ENCODE results near the gene KCNJ13.
A peak's percentile ranks its signal among the peaks of the same experiment; 100 is the strongest.

The KCNJ13 gene

DNA sequence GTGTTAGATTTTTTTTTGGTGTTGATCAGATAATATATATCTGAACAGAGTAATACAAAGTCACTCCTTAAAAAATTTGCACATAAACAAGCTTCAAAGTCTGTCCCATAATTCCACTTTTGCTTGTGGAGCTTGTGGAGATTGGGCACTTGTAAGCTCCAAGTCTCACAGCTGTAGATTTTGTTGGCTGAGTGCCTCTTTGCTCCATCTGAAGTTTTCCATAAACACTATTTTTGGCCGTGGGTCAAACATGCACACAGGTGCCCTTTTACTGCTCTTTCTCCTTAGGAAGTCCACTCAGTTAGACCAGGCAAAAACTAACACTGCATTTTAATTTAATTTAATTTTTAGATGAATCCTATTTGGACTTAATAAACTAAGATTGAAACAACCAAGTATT lies 3.6 kb upstream of the KCNJ13 start:
- H3K9ac ChIP-seq (ENCODE audit: low read length): no peak overlapping the region
- no peak overlapping the region for H3K14ac ChIP-seq (ENCODE audit: low read length)
- peaks cover 0 to 3% of the 10 kb centered on the region in 2 experiments for H3K36me3 ChIP-seq (ENCODE audit: control insufficient read depth in 1 of 2, insufficient read depth in 2 of 2, low read length in 2 of 2)
- H2BK5ac ChIP-seq (ENCODE audit: low read depth, low read length, poor library complexity): no peak overlapping the region
- no peak overlapping the region for H3K4me2 ChIP-seq (ENCODE audit: low read length)
- H3K4me3 ChIP-seq (ENCODE audit: low read depth, low read length): no peak overlapping the region
- no peak for DNase-seq
- no peak overlapping the region for H4K8ac ChIP-seq (ENCODE audit: low read depth, low read length)
- H3K4ac ChIP-seq (ENCODE audit: low read depth, low read length): no peak overlapping the region
- no peaks in the 10 kb centered on the region for H3K79me1 ChIP-seq (ENCODE audit: low read length)
- no peak overlapping the region for H3K18ac ChIP-seq (ENCODE audit: low read length)
- no peaks in the 10 kb centered on the region for H3K79me2 ChIP-seq (ENCODE audit: control insufficient read depth, insufficient read depth, low read length, poor library complexity)
- no peak overlapping the region for H4K91ac ChIP-seq (ENCODE audit: low read depth, low read length)
- H3K23ac ChIP-seq (ENCODE audit: low read length): no peak overlapping the region
- no peak overlapping the region for H2AK5ac ChIP-seq (ENCODE audit: low read length)
- H3K27me3 ChIP-seq (ENCODE audit: insufficient read depth, low read length): no peaks in the 10 kb centered on the region
- no peak overlapping the region for H4K12ac ChIP-seq (ENCODE audit: low read depth, low read length)
- no peak overlapping the region for H2BK12ac ChIP-seq (ENCODE audit: low read length)
- no peak overlapping the region for H3K27ac ChIP-seq (ENCODE audit: low read depth, low read length)
- no peaks in the 10 kb centered on the region for H3K9me3 ChIP-seq (ENCODE audit: insufficient read depth, low read depth, low read length)
- H3K4me1 ChIP-seq (ENCODE audit: control insufficient read depth in 1 of 2, insufficient read depth in 2 of 2, low read length in 2 of 2): peaks cover 0 to 2% of the 10 kb centered on the region in 2 experiments
- H2AFZ ChIP-seq (ENCODE audit: insufficient read depth, low read length, poor library complexity): no peak overlapping the region
- H2BK120ac ChIP-seq (ENCODE audit: insufficient read depth, low read length, poor library complexity): no peak overlapping the region
- no CpG with 5 or more reads among the region's 1 CpG for WGBS (ENCODE audit: extremely low coverage, insufficient coverage, insufficient read length)

DNA sequence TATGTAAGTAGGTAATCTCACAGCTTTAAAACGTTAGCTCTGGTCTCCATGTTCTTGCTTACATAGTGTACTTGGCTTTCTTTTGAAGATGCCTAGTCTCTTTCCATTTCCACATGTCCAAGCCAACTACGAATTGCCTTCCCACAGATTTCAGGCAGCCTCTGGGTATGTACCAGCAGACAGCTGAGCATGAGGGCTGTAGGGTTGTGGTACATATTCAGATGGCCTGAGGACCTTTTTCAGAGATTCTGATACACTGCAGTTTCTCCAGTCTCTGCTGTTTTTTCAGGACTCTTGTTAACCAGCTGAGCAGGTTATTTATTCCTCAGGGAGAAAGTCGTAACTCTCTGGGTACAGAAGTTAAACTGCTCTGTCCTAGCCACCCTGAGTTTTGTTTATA lies 3.1 kb upstream of the KCNJ13 start:
- no peak overlapping the region for H3K4me3 ChIP-seq (ENCODE audit: low read depth, low read length)
- no peak overlapping the region for H2BK12ac ChIP-seq (ENCODE audit: low read length)

DNA sequence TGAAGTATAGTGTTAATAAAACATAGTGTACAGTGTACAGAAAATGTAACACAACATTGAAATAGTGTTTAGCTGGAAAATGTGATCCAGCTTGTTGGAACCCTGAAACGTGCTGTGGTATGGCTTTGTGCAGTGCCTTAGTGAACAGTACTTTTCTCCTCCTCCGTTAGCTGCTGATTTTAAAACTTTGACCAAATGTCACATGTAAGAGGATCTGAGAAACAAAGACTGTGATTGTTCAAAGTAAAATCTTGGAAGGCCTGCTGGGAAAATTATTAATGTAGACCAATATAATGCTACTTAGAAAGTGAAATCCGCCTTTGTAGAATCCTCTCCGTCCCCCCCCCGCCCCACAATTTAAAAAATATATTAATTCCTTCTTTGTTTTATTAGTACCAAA lies 911 bp upstream of the KCNJ13 start:
- Histone ChIP-seq H3K4me1 (ENCODE audit: control insufficient read depth in 1 of 2, insufficient read depth in 2 of 2, low read length in 2 of 2) (peaks cover 0 to 2% of the 10 kb centered on the region in 2 experiments), H2BK5ac (ENCODE audit: low read depth, low read length, poor library complexity) (no peak overlapping the region), H3K27ac (ENCODE audit: low read depth, low read length) (no peak overlapping the region), H3K27me3 (ENCODE audit: insufficient read depth, low read length) (no peaks in the 10 kb centered on the region), H3K4ac (ENCODE audit: low read depth, low read length) (no peak overlapping the region), H3K9me3 (ENCODE audit: insufficient read depth, low read depth, low read length) (no peaks in the 10 kb centered on the region), H3K14ac (ENCODE audit: low read length) (no peak overlapping the region), H3K79me1 (ENCODE audit: low read length) (no peaks in the 10 kb centered on the region), H3K79me2 (ENCODE audit: control insufficient read depth, insufficient read depth, low read length, poor library complexity) (no peaks in the 10 kb centered on the region), H3K23ac (ENCODE audit: low read length) (no peak overlapping the region), H4K8ac (ENCODE audit: low read depth, low read length) (no peak overlapping the region), H4K12ac (ENCODE audit: low read depth, low read length) (no peak overlapping the region), H4K91ac (ENCODE audit: low read depth, low read length) (no peak overlapping the region), H3K4me2 (ENCODE audit: low read length) (no peak overlapping the region), H2AK5ac (ENCODE audit: low read length) (no peak overlapping the region), H3K36me3 (ENCODE audit: control insufficient read depth in 1 of 2, insufficient read depth in 2 of 2, low read length in 2 of 2) (peaks cover 0 to 3% of the 10 kb centered on the region in 2 experiments), H2BK120ac (ENCODE audit: insufficient read depth, low read length, poor library complexity) (no peak overlapping the region), H2AFZ (ENCODE audit: insufficient read depth, low read length, poor library complexity) (no peak overlapping the region), H3K4me3 (ENCODE audit: low read depth, low read length) (no peak overlapping the region), H3K9ac (ENCODE audit: low read length) (no peak overlapping the region), H3K18ac (ENCODE audit: low read length) (no peak overlapping the region), H2BK12ac (ENCODE audit: low read length) (no peak overlapping the region)
- no peak for DNase-seq
- WGBS (ENCODE audit: extremely low coverage, insufficient coverage, insufficient read length): no CpG with 5 or more reads among the region's 5 CpGs

More for the DNA sequence above, 3.1 kb upstream of the KCNJ13 start:
- Histone ChIP-seq H3K36me3 (ENCODE audit: control insufficient read depth in 1 of 2, insufficient read depth in 2 of 2, low read length in 2 of 2) (peaks cover 0 to 3% of the 10 kb centered on the region in 2 experiments), H2BK5ac (ENCODE audit: low read depth, low read length, poor library complexity) (no peak overlapping the region), H4K12ac (ENCODE audit: low read depth, low read length) (no peak overlapping the region), H3K18ac (ENCODE audit: low read length) (no peak overlapping the region), H3K4me1 (ENCODE audit: control insufficient read depth in 1 of 2, insufficient read depth in 2 of 2, low read length in 2 of 2) (peaks cover 0 to 2% of the 10 kb centered on the region in 2 experiments), H3K23ac (ENCODE audit: low read length) (no peak overlapping the region), H3K4me2 (ENCODE audit: low read length) (no peak overlapping the region), H3K79me2 (ENCODE audit: control insufficient read depth, insufficient read depth, low read length, poor library complexity) (no peaks in the 10 kb centered on the region), H3K27me3 (ENCODE audit: insufficient read depth, low read length) (no peaks in the 10 kb centered on the region), H2BK120ac (ENCODE audit: insufficient read depth, low read length, poor library complexity) (no peak overlapping the region), H3K9ac (ENCODE audit: low read length) (no peak overlapping the region), H3K14ac (ENCODE audit: low read length) (no peak overlapping the region), H2AK5ac (ENCODE audit: low read length) (no peak overlapping the region), H4K8ac (ENCODE audit: low read depth, low read length) (no peak overlapping the region), H3K4ac (ENCODE audit: low read depth, low read length) (no peak overlapping the region), H4K91ac (ENCODE audit: low read depth, low read length) (no peak overlapping the region), H2AFZ (ENCODE audit: insufficient read depth, low read length, poor library complexity) (no peak overlapping the region), H3K79me1 (ENCODE audit: low read length) (no peaks in the 10 kb centered on the region), H3K9me3 (ENCODE audit: insufficient read depth, low read depth, low read length) (no peaks in the 10 kb centered on the region), H3K27ac (ENCODE audit: low read depth, low read length) (no peak overlapping the region)
- WGBS (ENCODE audit: extremely low coverage, insufficient coverage, insufficient read length): no CpG with 5 or more reads among the region's 3 CpGs
- DNase-seq: peak; percentile 81 to 84

DNA sequence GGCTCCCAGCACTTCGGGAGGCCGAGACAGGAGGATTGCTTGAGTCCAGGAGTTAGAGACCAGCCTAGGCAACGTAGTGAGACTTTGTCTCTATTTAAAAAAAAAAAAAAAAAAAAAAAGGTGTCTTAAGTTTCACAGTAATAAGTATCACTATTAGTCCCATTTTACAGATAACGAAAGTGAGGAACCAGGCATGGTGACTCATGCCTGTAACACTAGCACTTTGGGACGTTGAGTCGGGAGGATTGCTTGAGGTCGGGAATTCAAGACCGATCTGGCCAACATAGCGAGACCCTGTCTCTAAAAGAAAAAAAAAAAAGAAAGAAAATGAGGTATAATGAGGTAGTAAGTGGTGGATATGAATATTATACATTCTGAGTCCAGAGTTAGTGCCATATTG lies 2.5 kb downstream of the KCNJ13 start:
- Histone ChIP-seq H3K18ac (ENCODE audit: low read length) (no peak overlapping the region), H3K9me3 (ENCODE audit: insufficient read depth, low read depth, low read length) (no peaks in the 10 kb centered on the region)

More for the DNA sequence above, 2.5 kb downstream of the KCNJ13 start:
- no peaks in the 10 kb centered on the region for H3K79me2 ChIP-seq (ENCODE audit: control insufficient read depth, insufficient read depth, low read length, poor library complexity)
- H3K4me1 ChIP-seq (ENCODE audit: control insufficient read depth in 1 of 2, insufficient read depth in 2 of 2, low read length in 2 of 2): peaks cover 0 to 2% of the 10 kb centered on the region in 2 experiments
- no peak overlapping the region for H3K4ac ChIP-seq (ENCODE audit: low read depth, low read length)
- H3K36me3 ChIP-seq (ENCODE audit: control insufficient read depth in 1 of 2, insufficient read depth in 2 of 2, low read length in 2 of 2): peaks cover 2 to 6% of the 10 kb centered on the region in 2 experiments
- H4K8ac ChIP-seq (ENCODE audit: low read depth, low read length): no peak overlapping the region
- no peak overlapping the region for H2BK5ac ChIP-seq (ENCODE audit: low read depth, low read length, poor library complexity)
- H4K12ac ChIP-seq (ENCODE audit: low read depth, low read length): no peak overlapping the region
- H3K79me1 ChIP-seq (ENCODE audit: low read length): no peaks in the 10 kb centered on the region
- no peak overlapping the region for H3K23ac ChIP-seq (ENCODE audit: low read length)
- DNase-seq: no peak
- no peak overlapping the region for H3K14ac ChIP-seq (ENCODE audit: low read length)
- H2AK5ac ChIP-seq (ENCODE audit: low read length): no peak overlapping the region
- H3K4me3 ChIP-seq (ENCODE audit: low read depth, low read length): no peak overlapping the region
- no peak overlapping the region for H3K27ac ChIP-seq (ENCODE audit: low read depth, low read length)
- H2BK120ac ChIP-seq (ENCODE audit: insufficient read depth, low read length, poor library complexity): no peak overlapping the region
- no CpG with 5 or more reads among the region's 9 CpGs for WGBS (ENCODE audit: extremely low coverage, insufficient coverage, insufficient read length)
- H3K9ac ChIP-seq (ENCODE audit: low read length): no peak overlapping the region
- H2AFZ ChIP-seq (ENCODE audit: insufficient read depth, low read length, poor library complexity): no peak overlapping the region
- H2BK12ac ChIP-seq (ENCODE audit: low read length): no peak overlapping the region
- no peak overlapping the region for H3K4me2 ChIP-seq (ENCODE audit: low read length)
- H4K91ac ChIP-seq (ENCODE audit: low read depth, low read length): no peak overlapping the region
- H3K27me3 ChIP-seq (ENCODE audit: insufficient read depth, low read length): no peaks in the 10 kb centered on the region
